B cell (primary cell): Measurements from ENCODE around the gene NFE2. TPM values are rescaled to one million over a fixed set of nuclear protein-coding genes. Genes with fewer than 3 reads are reported as not detected.

Source experiments
- ATAC-seq: fragments of 200-7000 bp; cut with Tn5 transposase; one replicate; pipeline ENCODE4 v1.10.0; 2021; ENCODE audit warnings: low read depth, mild to moderate bottlenecking, moderate number of reproducible peaks, moderate library complexity
- CTCF ChIA-PET: fragments of 350-600 bp; sonication (Branson Sonifier 250); formaldehyde crosslinking; loops from one replicate; lab custom pipeline; 2021; ENCODE audit warnings: antibody characterized with exemption, inconsistent platforms; lab: Charles Lee
- POLR2A ChIA-PET: fragments of 350-600 bp; sonication (Branson Sonifier 250); formaldehyde crosslinking; loops from one replicate; lab custom pipeline; 2021; ENCODE audit warnings: antibody characterized with exemption; lab: Charles Lee
- DNase-seq: peaks from one replicate; pipeline ENCODE4 v3.0.0; 2013
- H2AFZ ChIP-seq: 2 replicates; pipeline ENCODE4 v1.6.1; 2012; ENCODE audit warnings: mild to moderate bottlenecking, low read depth, low read length; ENCODE audit not compliant: insufficient read depth, poor library complexity, severe bottlenecking
- H3K27ac ChIP-seq, 2 donors: 1 replicate in 1 of 2; 2 replicates in 1 of 2; pipeline ENCODE4 v1.5.1; 2012 to 2013; ENCODE audit warnings: low read length in 2 of 2, mild to moderate bottlenecking in 2 of 2, moderate library complexity in 1 of 2
- H3K27me3 ChIP-seq, 4 experiments: fragments of 200-600 bp in 1 of 4; sonication (generic) in 1 of 4; replicated peaks in 1 of 4; 1 replicate in 2 of 4; 2 replicates in 2 of 4; pipeline versions ENCODE4 v1.6.1 to v1.7.0; 2013 to 2016; ENCODE audit warnings: low read length in 3 of 4, mild to moderate bottlenecking in 2 of 4, mixed read lengths in 1 of 4, moderate library complexity in 1 of 4; ENCODE audit not compliant: insufficient read depth in 4 of 4, control insufficient read depth in 3 of 4; ENCODE audit errors: control extremely low read depth in 1 of 4
- H3K36me3 ChIP-seq, 2 experiments: replicated peaks in 1 of 2; 1 replicate in 1 of 2; 2 replicates in 1 of 2; pipeline versions ENCODE4 v1.6.1 to v1.7.1; 2013; ENCODE audit warnings: low read length in 1 of 2; ENCODE audit not compliant: insufficient read depth in 2 of 2, control insufficient read depth in 1 of 2; ENCODE audit errors: control extremely low read depth in 1 of 2, extremely low read depth in 1 of 2
- H3K4me1 ChIP-seq, 2 donors: fragments of 200-600 bp in 1 of 2; sonication (generic) in 1 of 2; 1 replicate in 1 of 2; 2 replicates in 1 of 2; pipeline versions ENCODE4 v1.5.1 to v1.6.1; 2013 to 2017; ENCODE audit warnings: low read length in 2 of 2; ENCODE audit not compliant: control insufficient read depth in 2 of 2, insufficient read depth in 2 of 2
- H3K4me2 ChIP-seq: replicated peaks from 2 replicates; pipeline ENCODE3; 2012; ENCODE audit warnings: mild to moderate bottlenecking, low read depth, low read length; ENCODE audit not compliant: poor library complexity, severe bottlenecking
- H3K4me3 ChIP-seq, 5 experiments: fragments of 200-600 bp in 1 of 5; sonication (generic) in 1 of 5; 1 replicate in 3 of 5; 2 replicates in 2 of 5; pipeline versions ENCODE4 v1.5.1 to v1.7.0; 2011 to 2016; ENCODE audit warnings: low read length in 4 of 5, mild to moderate bottlenecking in 4 of 5, low read depth in 2 of 5, control low read depth in 1 of 5, moderate library complexity in 1 of 5; ENCODE audit not compliant: insufficient read depth in 1 of 5; ENCODE audit errors: control extremely low read depth in 1 of 5, extremely low read depth in 1 of 5
- H3K79me2 ChIP-seq: fragments of 200-600 bp; sonication (generic); one replicate; pipeline ENCODE4 v1.6.0; 2016; ENCODE audit warnings: low read length; ENCODE audit not compliant: control insufficient read depth, insufficient read depth
- H3K9ac ChIP-seq: fragments of 200-600 bp; sonication (generic); 2 replicates; pipeline ENCODE4 v1.6.1; 2017; ENCODE audit warnings: mild to moderate bottlenecking, low read length, moderate library complexity
- H3K9me3 ChIP-seq, 3 donors: one replicate each; pipeline versions ENCODE4 v1.6.1 to v1.7.1; 2013; ENCODE audit warnings: low read length in 2 of 3; ENCODE audit not compliant: control insufficient read depth in 2 of 3, insufficient read depth in 1 of 3; ENCODE audit errors: control extremely low read depth in 1 of 3
- H4K20me1 ChIP-seq: 2 replicates; pipeline ENCODE4 v1.6.0; 2012; ENCODE audit warnings: mild to moderate bottlenecking, low read length; ENCODE audit not compliant: insufficient read depth, control insufficient read depth, poor library complexity, severe bottlenecking
- H3K27ac Mint-ChIP-seq: one replicate; pipeline ENCODE4 v1.8.0; 2021; ENCODE audit warnings: mixed read lengths
- H3K27me3 Mint-ChIP-seq: one replicate; pipeline ENCODE4 v1.8.0; 2021; ENCODE audit warnings: mixed read lengths
- H3K4me1 Mint-ChIP-seq: one replicate; pipeline ENCODE4 v1.8.0; 2021; ENCODE audit warnings: mixed read lengths
- H3K4me3 Mint-ChIP-seq: one replicate; pipeline ENCODE4 v1.8.0; 2021; ENCODE audit warnings: mixed read lengths
- H3K9me3 Mint-ChIP-seq: one replicate; pipeline ENCODE4 v1.8.0; 2022; ENCODE audit warnings: mixed read lengths; ENCODE audit not compliant: insufficient read depth
- CTCF ChIP-seq: fragments of 200-600 bp; IDR thresholded peaks from one replicate; pipeline ENCODE4 v1.8.0; 2022; ENCODE audit warnings: antibody characterized with exemption, mild to moderate bottlenecking
- EZH2 ChIP-seq: IDR thresholded peaks from 2 replicates; pipeline ENCODE4 v1.6.1; 2012; ENCODE audit warnings: borderline replicate concordance, low read depth, mild to moderate bottlenecking, moderate library complexity, low read length; ENCODE audit not compliant: insufficient read depth, poor library complexity, severe bottlenecking
- WGBS: methylation state at CpG from one replicate; pipeline ENCODE4 v1.1.5; 2013; ENCODE audit warnings: missing lambda C conversion rate; ENCODE audit not compliant: insufficient coverage; 5-methylcytosine and 5-hydroxymethylcytosine counted together
- intact Hi-C: fragments of 100-400 bp; cut with micrococcal nuclease; formaldehyde crosslinking; loops from one replicate; pipeline ENCODE4 v1.10.0; 2022
- polyA plus RNA-seq: library from polyadenylated mRNA; depleted of rRNA; stranded (reverse); fragments of >200 nt; gene quantifications from 2 replicates; pipeline ENCODE4 v1.2.3, GENCODE V29; 2012
- total RNA-seq, 2 donors: library from RNA; stranded (reverse); fragments of 120-200 nt in 1 of 2; gene quantifications; 1 replicate in 1 of 2; 2 replicates in 1 of 2; pipeline versions ENCODE4 v1.2.3 to v1.2.4, GENCODE V29; 2013 to 2022

NFE2 gene
- total and polyA plus RNA-seq, 2 donors (not counting 1 experiment from before 2014, with no cell fraction given), result 0.60 TPM; not detected in 1

GRCh38 chr12:54304187-54304810, 3.5 kb upstream of the NFE2 start:
- POLR2A ChIA-PET, result interaction anchor here (0.6 kb wide), 1 partner anchor 572 kb away, joined by 3 read pairs; no protein-coding TSS in a partner anchor
- H3K4me1 ChIP-seq, result peaks cover 38 to 39% of the 10 kb centered on the region in 2 donors
- Mint-ChIP-seq H3K27ac (no peak overlapping the region), H3K4me1 (peaks cover 39% of the 10 kb centered on the region), H3K9me3 (no peaks in the 10 kb centered on the region), H3K27me3 (peaks cover 49% of the 10 kb centered on the region), H3K4me3 (peak overlapping the region; percentile 83)
- DNase-seq, result no peak
- intact Hi-C loops, result no loop called here
- peak overlapping the region; percentile 70 for H2AFZ ChIP-seq
- H4K20me1 ChIP-seq, result no peaks in the 10 kb centered on the region
- H3K4me3 ChIP-seq, result peak overlapping the region in 4 of 5 experiments; percentile 8 to 34 (median 28)
- peak overlapping the region; percentile 56 for H3K9ac ChIP-seq
- H3K9me3 ChIP-seq, result peaks cover 0 to 5% (median 0%) of the 10 kb centered on the region in 3 donors
- peaks cover 0 to 29% (median 25%) of the 10 kb centered on the region in 4 experiments for H3K27me3 ChIP-seq
- no peak overlapping the region for H3K27ac ChIP-seq
- WGBS, result 0% methylated on average over 7 of the region's 12 CpGs
- TF ChIP-seq CTCF, result no peak
- no peak for TF ChIP-seq EZH2
- ATAC-seq, result peak; percentile 95
- H3K79me2 ChIP-seq, result no peaks in the 10 kb centered on the region
- CTCF ChIA-PET, result interaction anchor here (0.9 kb wide), 1 partner anchor 10 kb away, joined by 7 read pairs; no protein-coding TSS in a partner anchor
- H3K36me3 ChIP-seq, result no peaks in the 10 kb centered on the region
- peak overlapping the region; percentile 77 for H3K4me2 ChIP-seq

GRCh38 chr12:54303640-54304039, 2.8 kb upstream of the NFE2 start:
- no peak for TF ChIP-seq EZH2
- TF ChIP-seq CTCF, result no peak
- peak overlapping the region; percentile 56 for H3K9ac ChIP-seq
- DNase-seq (no peak), ATAC-seq (no peak)
- H4K20me1 ChIP-seq, result no peaks in the 10 kb centered on the region
- Mint-ChIP-seq H3K4me1 (peaks cover 39% of the 10 kb centered on the region), H3K4me3 (peak overlapping the region; percentile 83), H3K27ac (no peak overlapping the region), H3K27me3 (peaks cover 53% of the 10 kb centered on the region), H3K9me3 (no peaks in the 10 kb centered on the region)
- H3K36me3 ChIP-seq, result no peaks in the 10 kb centered on the region
- ChIA-PET POLR2A (interaction anchor here (0.6 kb wide), 1 partner anchor 572 kb away, joined by 3 read pairs; no protein-coding TSS in a partner anchor), CTCF (interaction anchor here (0.9 kb wide), 1 partner anchor 9 kb away, joined by 7 read pairs; no protein-coding TSS in a partner anchor)
- H3K4me2 ChIP-seq, result peak overlapping the region; percentile 77
- H3K4me1 ChIP-seq, result peaks cover 38 to 39% of the 10 kb centered on the region in 2 donors
- no peaks in the 10 kb centered on the region for H3K79me2 ChIP-seq
- H3K9me3 ChIP-seq, result peaks cover 0 to 5% (median 0%) of the 10 kb centered on the region in 3 donors
- peak overlapping the region in 2 of 5 experiments; percentile 28 to 34 for H3K4me3 ChIP-seq
- H3K27ac ChIP-seq, result no peak overlapping the region
- H2AFZ ChIP-seq, result peak overlapping the region; percentile 70
- intact Hi-C loops, result no loop called here
- peaks cover 0 to 36% (median 29%) of the 10 kb centered on the region in 4 experiments for H3K27me3 ChIP-seq
